ENCODE results near the gene COA7. TPM values are rescaled to one million over a fixed set of nuclear protein-coding genes. Genes with fewer than 3 reads are reported as not detected.
A peak's percentile ranks its signal among the peaks of the same experiment; 100 is the strongest.

COA7 gene
- total and polyA plus RNA-seq, 12 donors = 3.1 to 34.5 (median 12.9) TPM

GRCh38 chr1:52662645-52663313, 35.4 kb downstream of the COA7 start:
- Histone ChIP-seq H3K27me3 (no peaks in the 10 kb centered on the region), H3K36me3 (replicated peaks in 1 of 2) (no peaks in the 10 kb centered on the region), H3K4me3 (no peak overlapping the region), H3K4me1 (replicated peaks in 1 of 2) (no peaks in the 10 kb centered on the region), H3K9me3 (replicated peaks in 1 of 3) (no peaks in the 10 kb centered on the region), H3K27ac (peak overlapping the region in 1 of 5 donors; percentile 52)
- DNase-seq = no peak
- intact Hi-C loops (cut with DNase I) = no loop called here
- WGBS, 4 donors = 46 to 54% (median 52%) methylated on average over 13 of the region's 13 CpGs
- TF ChIP-seq POLR2A (IDR thresholded peaks at IDR 0.05) (no peak), CTCF (IDR thresholded peaks at IDR 0.05) (no peak)

- TF ChIP-seq CTCF (IDR thresholded peaks at IDR 0.05) = no peak
- no peak for TF ChIP-seq POLR2A (IDR thresholded peaks at IDR 0.05)
- H3K4me3 ChIP-seq = no peak overlapping the region
- H3K9me3 ChIP-seq (replicated peaks in 1 of 3) = no peaks in the 10 kb centered on the region
- peak overlapping the region in 1 of 5 donors; percentile 17 for H3K27ac ChIP-seq
- intact Hi-C loops (cut with DNase I) = no loop called here
- WGBS, 4 donors = 57 to 76% (median 64%) methylated on average over 3 of the region's 3 CpGs
- H3K27me3 ChIP-seq = no peaks in the 10 kb centered on the region
- H3K4me1 ChIP-seq (replicated peaks in 1 of 2) = no peaks in the 10 kb centered on the region
- peak in 1 of 7 donors; percentile 18 for DNase-seq
- no peaks in the 10 kb centered on the region for H3K36me3 ChIP-seq (replicated peaks in 1 of 2)
Observed at GRCh38 chr1:52660807-52661206, 37.3 kb downstream of the COA7 start.

- DNase-seq = peak in 1 of 7 donors; percentile 51
- Histone ChIP-seq H3K27ac (no peak overlapping the region), H3K9me3 (replicated peaks in 1 of 3) (no peaks in the 10 kb centered on the region), H3K4me1 (replicated peaks in 1 of 2) (no peaks in the 10 kb centered on the region), H3K4me3 (no peak overlapping the region), H3K36me3 (replicated peaks in 1 of 2) (no peaks in the 10 kb centered on the region), H3K27me3 (no peaks in the 10 kb centered on the region)
- WGBS, 4 donors = 68 to 80% (median 76%) methylated on average over 13 of the region's 13 CpGs
- TF ChIP-seq POLR2A (IDR thresholded peaks at IDR 0.05) (no peak), CTCF (IDR thresholded peaks at IDR 0.05) (no peak)
- intact Hi-C loops (cut with DNase I) = loop anchor here in 1 of 2 donors (10.0 kb wide), 1 partner anchor 535 kb away; no protein-coding TSS in a partner anchor
Observed at GRCh38 chr1:52659851-52660596, 38.1 kb downstream of the COA7 start.

GRCh38 chr1:52659356-52659755, 38.8 kb downstream of the COA7 start:
- Histone ChIP-seq H3K4me3 (no peak overlapping the region), H3K9me3 (replicated peaks in 1 of 3) (no peaks in the 10 kb centered on the region), H3K27me3 (no peaks in the 10 kb centered on the region), H3K27ac (no peak overlapping the region), H3K4me1 (replicated peaks in 1 of 2) (no peaks in the 10 kb centered on the region), H3K36me3 (replicated peaks in 1 of 2) (no peaks in the 10 kb centered on the region)
- WGBS, 4 donors = 80 to 97% (median 92%) methylated on average over 3 of the region's 3 CpGs
- DNase-seq = no peak
- intact Hi-C loops (cut with DNase I) = loop anchor here in 1 of 2 donors (10.0 kb wide), 1 partner anchor 535 kb away; no protein-coding TSS in a partner anchor
- TF ChIP-seq CTCF (IDR thresholded peaks at IDR 0.05) = no peak
- no peak for TF ChIP-seq POLR2A (IDR thresholded peaks at IDR 0.05)
